HFF-Myc (cell line): ENCODE measurements around the gene LILRA5.

Experiments used
- DNase-seq: peaks from one replicate; pipeline ENCODE4 v3.0.0-alpha.2; 2011; ENCODE audit warnings: low read depth; ENCODE audit errors: extremely low read depth
- H3K4me3 ChIP-seq: replicated peaks from 2 replicates; pipeline ENCODE4 v1.5.1; 2011; ENCODE audit warnings: low read depth, mild to moderate bottlenecking, control low read depth, low read length
- CTCF ChIP-seq: IDR thresholded peaks from 2 replicates; pipeline ENCODE4 v1.5.1; 2012; ENCODE audit warnings: mild to moderate bottlenecking, low read depth, low read length, control low read depth; ENCODE audit errors: missing control alignments

The LILRA5 gene

GRCh38 chr19:54319892-54320670 is 7.1 kb upstream of the LILRA5 start:
- no peak overlapping the region for H3K4me3 ChIP-seq
- no peak for TF ChIP-seq CTCF
- DNase-seq, result no peak

DNA sequence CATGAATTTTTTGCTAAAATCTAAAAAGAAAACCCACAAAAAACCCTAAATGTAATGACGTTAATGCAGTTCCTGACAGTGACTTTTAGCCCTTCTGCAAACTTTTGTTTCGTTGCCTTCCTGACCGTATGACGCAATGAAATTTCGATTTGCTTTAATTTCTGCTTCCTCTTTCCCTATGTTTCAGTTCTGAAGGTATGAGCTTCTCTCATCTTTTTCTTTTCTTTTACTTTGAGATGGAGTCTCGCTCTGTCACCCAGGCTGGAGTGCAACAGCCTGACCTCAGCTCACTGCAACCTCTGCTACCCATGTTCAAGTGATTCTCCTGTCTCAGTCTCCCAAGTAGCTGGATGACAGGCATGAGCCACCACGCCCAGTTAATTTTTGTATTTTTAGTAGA is 6.1 kb upstream of the LILRA5 start:
- H3K4me3 ChIP-seq, result no peak overlapping the region
- DNase-seq, result no peak
- no peak for TF ChIP-seq CTCF

DNA sequence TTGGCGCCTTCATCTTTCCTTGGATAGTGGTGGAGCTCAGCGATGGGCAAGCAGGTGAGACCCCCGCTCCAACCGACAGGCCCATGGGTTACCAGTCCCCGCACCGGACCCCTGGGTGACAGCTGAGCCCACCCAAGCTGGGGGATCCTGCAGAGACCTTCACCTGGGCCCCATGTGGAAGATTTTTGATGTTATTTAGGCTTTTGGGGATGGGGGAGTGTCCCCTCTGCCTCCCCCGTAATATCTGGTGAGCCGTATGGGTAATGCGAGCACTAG is 4.9 kb upstream of the LILRA5 start:
- TF ChIP-seq CTCF, result no peak
- DNase-seq, result no peak
- H3K4me3 ChIP-seq, result no peak overlapping the region

GRCh38 chr19:54317108-54317964 is 4.4 kb upstream of the LILRA5 start:
- DNase-seq, result no peak
- H3K4me3 ChIP-seq, result no peak overlapping the region
- TF ChIP-seq CTCF, result no peak

GRCh38 chr19:54316746-54317107 is 3.8 kb upstream of the LILRA5 start:
- no peak for TF ChIP-seq CTCF
- DNase-seq, result no peak
- no peak overlapping the region for H3K4me3 ChIP-seq

- DNase-seq, result no peak
- no peak for TF ChIP-seq CTCF
- H3K4me3 ChIP-seq, result no peak overlapping the region
Observed at GRCh38 chr19:54315956-54316355, 3.0 kb upstream of the LILRA5 start.
